Choroid plexus epithelial cell (primary cell): ENCODE results near the gene G3BP2.
"Not testable (repeated sequence)": the region's sequence is repeated elsewhere in the genome, so short reads cannot be mapped to it uniquely, and the experiment has no call there.

Source experiments
- DNase-seq: peaks from one replicate; pipeline ENCODE4 v3.0.0-alpha.2; 2010; ENCODE audit warnings: low read depth
- H3K4me3 ChIP-seq: 2 replicates; pipeline ENCODE4 v1.5.1; 2011; ENCODE audit warnings: low read depth, mild to moderate bottlenecking, control low read depth, low read length, moderate library complexity
- CTCF ChIP-seq: conservative IDR thresholded peaks from 2 replicates; pipeline ENCODE4 v1.5.1; 2011; ENCODE audit warnings: low read depth, mild to moderate bottlenecking, control low read depth, inconsistent platforms, low read length, moderate library complexity

Gene G3BP2

GRCh38 chr4:75698162-75698962 lies 25.2 kb upstream of the G3BP2 start:
- no peak for DNase-seq
- H3K4me3 ChIP-seq, result no peak overlapping the region
- no peak for TF ChIP-seq CTCF

GRCh38 chr4:75696581-75696980 lies 23.4 kb upstream of the G3BP2 start:
- no peak for DNase-seq
- no peak for TF ChIP-seq CTCF
- H3K4me3 ChIP-seq, result no peak overlapping the region

- DNase-seq, result no peak
- H3K4me3 ChIP-seq, result no peak overlapping the region
- TF ChIP-seq CTCF, result no peak
These were observed 22.9 kb upstream of the G3BP2 start for GRCh38 chr4:75696071-75696470.

- H3K4me3 ChIP-seq, DNase-seq: not testable (repeated sequence)
These were observed 18.9 kb upstream of the G3BP2 start for GRCh38 chr4:75692066-75692465.

GRCh38 chr4:75687125-75687524 lies 13.9 kb upstream of the G3BP2 start:
- not testable (repeated sequence) for DNase-seq, H3K4me3 ChIP-seq

GRCh38 chr4:75686346-75686745 lies 13.1 kb upstream of the G3BP2 start:
- no peak for TF ChIP-seq CTCF
- DNase-seq, result no peak
- H3K4me3 ChIP-seq, result no peak overlapping the region

- no peak for TF ChIP-seq CTCF
- no peak for DNase-seq
- no peak overlapping the region for H3K4me3 ChIP-seq
These were observed 12.5 kb upstream of the G3BP2 start for GRCh38 chr4:75685546-75686189.
